ENCODE measurements around the gene GTF2IRD1. TPM values are rescaled to one million over a fixed set of nuclear protein-coding genes. Genes with fewer than 3 reads are reported as not detected.
A peak's percentile ranks its signal among the peaks of the same experiment; 100 is the strongest.

Gene GTF2IRD1, protein sequence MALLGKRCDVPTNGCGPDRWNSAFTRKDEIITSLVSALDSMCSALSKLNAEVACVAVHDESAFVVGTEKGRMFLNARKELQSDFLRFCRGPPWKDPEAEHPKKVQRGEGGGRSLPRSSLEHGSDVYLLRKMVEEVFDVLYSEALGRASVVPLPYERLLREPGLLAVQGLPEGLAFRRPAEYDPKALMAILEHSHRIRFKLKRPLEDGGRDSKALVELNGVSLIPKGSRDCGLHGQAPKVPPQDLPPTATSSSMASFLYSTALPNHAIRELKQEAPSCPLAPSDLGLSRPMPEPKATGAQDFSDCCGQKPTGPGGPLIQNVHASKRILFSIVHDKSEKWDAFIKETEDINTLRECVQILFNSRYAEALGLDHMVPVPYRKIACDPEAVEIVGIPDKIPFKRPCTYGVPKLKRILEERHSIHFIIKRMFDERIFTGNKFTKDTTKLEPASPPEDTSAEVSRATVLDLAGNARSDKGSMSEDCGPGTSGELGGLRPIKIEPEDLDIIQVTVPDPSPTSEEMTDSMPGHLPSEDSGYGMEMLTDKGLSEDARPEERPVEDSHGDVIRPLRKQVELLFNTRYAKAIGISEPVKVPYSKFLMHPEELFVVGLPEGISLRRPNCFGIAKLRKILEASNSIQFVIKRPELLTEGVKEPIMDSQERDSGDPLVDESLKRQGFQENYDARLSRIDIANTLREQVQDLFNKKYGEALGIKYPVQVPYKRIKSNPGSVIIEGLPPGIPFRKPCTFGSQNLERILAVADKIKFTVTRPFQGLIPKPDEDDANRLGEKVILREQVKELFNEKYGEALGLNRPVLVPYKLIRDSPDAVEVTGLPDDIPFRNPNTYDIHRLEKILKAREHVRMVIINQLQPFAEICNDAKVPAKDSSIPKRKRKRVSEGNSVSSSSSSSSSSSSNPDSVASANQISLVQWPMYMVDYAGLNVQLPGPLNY
- 10 to 100 TPM; 19.7 to 24.6 (median 22.4) TPM for total RNA-seq (2021; fragmentation: NEBNext Ultra II Directional; extraction: Animal tissue kit (Norgen Biotek cat#: 25700))
- long read RNA-seq, partial matches to known transcripts = 1 of 7 reads
- long read RNA-seq, other reads (novel, unspliced or antisense) = 4 of 7 reads

DNA sequence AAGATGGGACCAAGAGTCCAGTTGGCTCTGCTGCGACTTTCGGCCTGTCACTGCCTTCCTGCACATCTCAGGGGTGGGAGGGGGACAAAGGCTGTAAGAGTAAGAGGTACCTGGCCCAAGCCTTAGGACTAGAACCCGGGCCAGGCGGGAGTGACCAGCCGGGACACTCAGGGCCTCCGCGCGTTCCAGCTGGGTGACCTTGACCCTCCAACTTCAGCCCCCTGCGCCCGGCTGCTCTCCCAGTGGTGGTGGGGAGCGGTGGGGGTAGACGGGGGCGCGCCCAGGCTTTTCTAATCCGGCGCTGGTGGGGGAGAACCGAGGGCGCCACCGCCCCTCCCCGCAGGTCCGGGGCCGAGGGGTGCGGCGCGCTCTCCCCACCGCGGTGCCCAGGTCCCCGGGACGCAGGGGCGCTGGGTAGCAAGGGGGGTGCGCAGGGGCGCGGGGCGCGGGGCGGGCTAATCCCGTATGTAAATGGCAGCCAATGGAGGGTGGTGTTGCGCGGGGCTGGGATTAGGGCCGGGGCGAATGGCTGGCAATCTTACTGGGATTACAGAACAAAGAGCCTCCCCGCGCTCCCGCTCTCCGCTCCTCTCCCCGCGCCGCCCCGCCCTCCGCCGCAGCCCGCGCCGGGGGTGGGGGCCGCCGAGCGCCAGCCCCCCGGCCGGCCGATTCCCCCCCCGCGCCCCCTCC lies at the start of gene GTF2IRD1:
TSS of gene GTF2IRD1 (plus strand) at position 585 of the 690 bp plus-strand sequence. CDS start 54,175 bp downstream, outside the sequence.
- Mint-ChIP-seq H3K27ac (peak within 1 kb of the TSS; percentile 89), H3K4me3 (peak within 1 kb of the TSS; percentile 83), H3K4me1 (ENCODE audit: low read depth) (peaks cover 31% of the 10 kb centered on the region), H3K36me3 (ENCODE audit: low read depth) (no peaks in the 10 kb centered on the region), H3K9me3 (no peaks in the 10 kb centered on the region), H3K27me3 (ENCODE audit: insufficient read depth) (no peaks in the 10 kb centered on the region; the same call in none of the 2 replicates)
- DNase-seq = peak; percentile 65
- TF ChIP-seq, protein P1, sequence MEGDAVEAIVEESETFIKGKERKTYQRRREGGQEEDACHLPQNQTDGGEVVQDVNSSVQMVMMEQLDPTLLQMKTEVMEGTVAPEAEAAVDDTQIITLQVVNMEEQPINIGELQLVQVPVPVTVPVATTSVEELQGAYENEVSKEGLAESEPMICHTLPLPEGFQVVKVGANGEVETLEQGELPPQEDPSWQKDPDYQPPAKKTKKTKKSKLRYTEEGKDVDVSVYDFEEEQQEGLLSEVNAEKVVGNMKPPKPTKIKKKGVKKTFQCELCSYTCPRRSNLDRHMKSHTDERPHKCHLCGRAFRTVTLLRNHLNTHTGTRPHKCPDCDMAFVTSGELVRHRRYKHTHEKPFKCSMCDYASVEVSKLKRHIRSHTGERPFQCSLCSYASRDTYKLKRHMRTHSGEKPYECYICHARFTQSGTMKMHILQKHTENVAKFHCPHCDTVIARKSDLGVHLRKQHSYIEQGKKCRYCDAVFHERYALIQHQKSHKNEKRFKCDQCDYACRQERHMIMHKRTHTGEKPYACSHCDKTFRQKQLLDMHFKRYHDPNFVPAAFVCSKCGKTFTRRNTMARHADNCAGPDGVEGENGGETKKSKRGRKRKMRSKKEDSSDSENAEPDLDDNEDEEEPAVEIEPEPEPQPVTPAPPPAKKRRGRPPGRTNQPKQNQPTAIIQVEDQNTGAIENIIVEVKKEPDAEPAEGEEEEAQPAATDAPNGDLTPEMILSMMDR (IDR thresholded peaks at IDR 0.05) = no peak

DNA sequence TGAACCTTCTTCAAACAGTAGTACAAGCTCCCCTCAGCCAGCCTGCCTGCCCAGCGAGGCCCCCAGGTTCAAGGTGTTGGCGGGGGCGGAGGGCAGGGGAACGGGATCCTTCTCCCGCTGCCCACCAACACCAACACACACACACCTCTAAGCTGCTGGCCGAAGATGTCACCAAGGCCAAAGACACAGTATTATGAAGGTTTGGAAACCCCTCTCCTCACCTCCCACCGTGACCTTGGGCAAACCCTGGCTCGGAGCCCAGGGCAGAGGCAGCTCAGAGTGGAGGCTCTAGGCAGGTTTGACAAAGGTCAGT lies 49.4 kb upstream of the GTF2IRD1 start:
- Mint-ChIP-seq H3K27me3 (ENCODE audit: insufficient read depth) (no peaks in the 10 kb centered on the region), H3K4me1 (ENCODE audit: low read depth) (peaks cover 7% of the 10 kb centered on the region), H3K9me3 (no peaks in the 10 kb centered on the region), H3K36me3 (ENCODE audit: low read depth) (peaks cover 4% of the 10 kb centered on the region; the same call in 1 of the 2 replicates), H3K27ac (no peak overlapping the region), H3K4me3 (no peak overlapping the region)
- TF ChIP-seq, protein P1 (IDR thresholded peaks at IDR 0.05) = no peak
- DNase-seq = no peak

DNA sequence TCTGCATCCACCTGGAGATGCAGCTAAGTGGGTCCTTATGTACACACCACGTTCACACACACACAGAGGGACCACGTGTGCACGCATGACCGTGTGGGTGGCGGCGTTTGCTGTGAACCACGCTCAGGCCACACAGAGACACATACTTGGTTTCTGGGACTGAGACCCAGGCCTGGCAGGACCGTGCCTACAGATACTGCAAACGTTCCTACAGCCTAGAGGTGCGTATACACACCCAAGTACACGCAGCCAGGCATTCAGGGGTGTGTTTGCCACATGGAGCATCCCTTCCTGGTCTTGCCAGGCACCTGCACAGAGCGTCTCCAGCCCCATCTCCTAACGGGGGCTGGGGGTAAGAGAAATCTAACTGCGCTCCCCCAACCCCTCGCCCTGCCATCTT lies 49.0 kb upstream of the GTF2IRD1 start:
- Mint-ChIP-seq H3K4me1 (ENCODE audit: low read depth) (peaks cover 7% of the 10 kb centered on the region), H3K4me3 (no peak overlapping the region), H3K27ac (no peak overlapping the region), H3K9me3 (no peaks in the 10 kb centered on the region), H3K27me3 (ENCODE audit: insufficient read depth) (no peaks in the 10 kb centered on the region), H3K36me3 (ENCODE audit: low read depth) (peaks cover 4% of the 10 kb centered on the region; the same call in 1 of the 2 replicates)
- TF ChIP-seq, protein P1 (IDR thresholded peaks at IDR 0.05) = no peak
- DNase-seq = no peak

DNA sequence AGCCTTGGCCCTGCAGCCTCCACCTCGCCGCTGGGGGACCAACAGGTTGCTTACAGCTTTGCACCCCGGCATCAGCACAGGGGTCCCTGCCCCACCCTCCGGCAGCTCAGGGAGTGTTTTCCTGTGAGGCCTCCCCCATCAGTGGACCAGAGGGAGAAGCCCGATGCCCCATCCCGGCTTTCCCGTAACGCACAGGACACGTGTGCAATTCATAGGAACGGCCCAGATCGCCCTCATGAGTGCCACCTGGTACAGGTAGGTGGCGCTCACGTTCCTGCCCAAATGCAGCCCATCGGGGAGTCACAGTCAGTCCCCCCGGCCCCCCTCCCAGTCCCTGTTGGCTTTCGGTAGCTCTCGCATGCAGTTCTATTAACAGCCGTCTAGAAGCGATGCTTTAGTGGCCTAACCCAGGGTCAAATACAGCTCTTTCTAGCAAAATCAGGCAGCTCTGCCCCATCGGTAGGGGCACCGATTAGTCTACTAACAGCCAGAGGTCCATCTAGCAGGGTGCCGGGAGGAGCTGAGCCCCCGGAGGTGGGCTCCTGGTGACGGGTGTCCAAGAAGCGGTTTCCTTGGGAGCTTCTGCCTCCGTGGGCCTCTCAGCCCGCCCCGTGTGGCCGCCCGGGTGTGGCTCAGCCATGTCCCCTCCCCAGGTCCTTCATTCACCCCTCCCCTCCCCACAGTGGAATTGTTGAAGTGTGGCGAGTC lies 48.4 kb upstream of the GTF2IRD1 start:
- peaks cover 7% of the 10 kb centered on the region for H3K4me1 Mint-ChIP-seq (ENCODE audit: low read depth)
- TF ChIP-seq, protein P1 (IDR thresholded peaks at IDR 0.05) = peak; percentile 69
- no peak for DNase-seq
- no peak overlapping the region for H3K27ac Mint-ChIP-seq
- peaks cover 4% of the 10 kb centered on the region; the same call in 1 of the 2 replicates for H3K36me3 Mint-ChIP-seq (ENCODE audit: low read depth)
- H3K9me3 Mint-ChIP-seq = no peaks in the 10 kb centered on the region
- peaks cover 4% of the 10 kb centered on the region; the same call in 1 of the 2 replicates for H3K27me3 Mint-ChIP-seq (ENCODE audit: insufficient read depth)
- H3K4me3 Mint-ChIP-seq = no peak overlapping the region
